ENCODE data around the gene DSCAM.

DNA sequence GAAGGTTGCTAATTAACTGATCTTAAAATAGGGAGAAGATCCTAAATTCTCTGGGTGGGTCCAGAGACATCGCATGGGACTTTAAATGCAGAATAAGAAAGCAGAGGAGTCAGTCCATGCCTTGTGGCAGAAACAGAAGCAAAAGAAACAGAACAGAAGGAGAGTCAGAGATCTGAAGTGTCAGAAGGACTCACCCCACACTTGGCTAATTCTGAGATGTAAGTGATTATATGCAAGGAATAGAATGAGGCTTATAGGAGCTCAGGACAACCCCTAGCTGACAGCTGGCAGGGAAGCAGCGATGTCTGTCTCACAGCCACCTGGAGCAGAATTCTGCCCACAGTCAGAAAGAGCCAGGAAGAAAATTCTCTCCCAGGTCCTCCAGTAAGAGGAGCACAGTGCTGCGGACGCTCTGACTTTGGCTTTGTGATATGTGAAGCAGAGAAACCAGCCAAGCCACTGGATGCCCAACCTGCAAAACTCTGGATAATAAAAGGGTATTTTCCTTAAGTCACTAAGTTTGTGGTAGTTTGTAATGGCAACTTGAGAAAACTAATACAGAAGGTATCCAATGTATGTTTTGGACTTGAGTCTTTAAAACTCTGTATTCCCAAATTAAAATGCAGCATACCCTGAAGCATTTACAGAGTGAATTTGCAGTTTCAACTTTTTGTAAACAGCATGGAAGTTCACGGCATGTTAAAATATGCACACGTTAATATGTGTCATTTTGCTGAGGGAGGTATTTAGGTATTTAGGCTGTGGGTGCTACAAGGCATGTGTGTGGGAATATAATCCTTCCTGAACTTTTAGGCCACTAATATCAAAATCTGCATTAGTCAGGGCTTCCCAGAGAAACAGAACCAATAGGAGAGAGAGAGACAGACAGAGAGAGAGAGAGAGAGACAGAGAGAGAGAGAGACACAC, 591.2 kb downstream of the DSCAM start:
- TF ChIP-seq, protein P1, sequence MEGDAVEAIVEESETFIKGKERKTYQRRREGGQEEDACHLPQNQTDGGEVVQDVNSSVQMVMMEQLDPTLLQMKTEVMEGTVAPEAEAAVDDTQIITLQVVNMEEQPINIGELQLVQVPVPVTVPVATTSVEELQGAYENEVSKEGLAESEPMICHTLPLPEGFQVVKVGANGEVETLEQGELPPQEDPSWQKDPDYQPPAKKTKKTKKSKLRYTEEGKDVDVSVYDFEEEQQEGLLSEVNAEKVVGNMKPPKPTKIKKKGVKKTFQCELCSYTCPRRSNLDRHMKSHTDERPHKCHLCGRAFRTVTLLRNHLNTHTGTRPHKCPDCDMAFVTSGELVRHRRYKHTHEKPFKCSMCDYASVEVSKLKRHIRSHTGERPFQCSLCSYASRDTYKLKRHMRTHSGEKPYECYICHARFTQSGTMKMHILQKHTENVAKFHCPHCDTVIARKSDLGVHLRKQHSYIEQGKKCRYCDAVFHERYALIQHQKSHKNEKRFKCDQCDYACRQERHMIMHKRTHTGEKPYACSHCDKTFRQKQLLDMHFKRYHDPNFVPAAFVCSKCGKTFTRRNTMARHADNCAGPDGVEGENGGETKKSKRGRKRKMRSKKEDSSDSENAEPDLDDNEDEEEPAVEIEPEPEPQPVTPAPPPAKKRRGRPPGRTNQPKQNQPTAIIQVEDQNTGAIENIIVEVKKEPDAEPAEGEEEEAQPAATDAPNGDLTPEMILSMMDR (IDR thresholded peaks at IDR 0.05), result no peak
- no peak for TF ChIP-seq EZH2 (IDR thresholded peaks at IDR 0.05)
- no peak for TF ChIP-seq EZH2phosphoT487 (IDR thresholded peaks at IDR 0.05)
